HL-60 (cell line): ENCODE results near the gene FAM200B.

Experiments
- CTCF ChIP-seq: IDR thresholded peaks from one replicate; pipeline ENCODE4 v1.5.1; 2011; ENCODE audit warnings: low read length, control low read depth, inconsistent platforms; ENCODE audit not compliant: insufficient read depth
- GABPA ChIP-seq: IDR thresholded peaks from 2 replicates; pipeline ENCODE4 v1.6.1; 2012; ENCODE audit warnings: low read depth
- POLR2AphosphoS5 ChIP-seq: IDR thresholded peaks from 2 replicates; pipeline ENCODE4 v1.6.1; 2012; ENCODE audit warnings: low read depth
- SPI1 ChIP-seq: IDR thresholded peaks from 2 replicates; pipeline ENCODE4 v1.6.1; 2012; ENCODE audit warnings: low read depth, mild to moderate bottlenecking, borderline replicate concordance
- TF ChIP-seq, protein P1 (sequence below): IDR thresholded peaks from 2 replicates; pipeline ENCODE4 v1.6.1; 2012; ENCODE audit warnings: low read depth; ENCODE audit not compliant: insufficient replicate concordance

DNA sequence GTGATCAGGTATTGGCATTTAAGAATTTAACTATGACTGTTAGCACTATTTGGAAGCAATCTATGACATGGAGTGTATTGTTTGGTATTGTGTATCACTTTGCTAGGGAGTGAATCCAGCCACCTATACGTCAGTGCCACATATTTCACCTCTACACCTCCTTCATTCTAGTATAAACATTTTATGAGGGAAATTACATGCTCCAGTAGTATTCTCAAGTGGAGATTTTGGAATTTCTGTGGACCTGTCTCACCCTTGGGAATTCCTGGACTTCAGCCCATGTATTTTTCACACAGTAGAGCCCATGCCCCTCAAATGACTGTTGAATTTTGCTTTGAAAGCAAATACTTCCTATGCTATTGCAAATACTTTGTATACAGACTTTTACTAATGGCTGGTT lies 32.5 kb downstream of the FAM200B start:
- no peak for TF ChIP-seq CTCF
- TF ChIP-seq, protein P1, sequence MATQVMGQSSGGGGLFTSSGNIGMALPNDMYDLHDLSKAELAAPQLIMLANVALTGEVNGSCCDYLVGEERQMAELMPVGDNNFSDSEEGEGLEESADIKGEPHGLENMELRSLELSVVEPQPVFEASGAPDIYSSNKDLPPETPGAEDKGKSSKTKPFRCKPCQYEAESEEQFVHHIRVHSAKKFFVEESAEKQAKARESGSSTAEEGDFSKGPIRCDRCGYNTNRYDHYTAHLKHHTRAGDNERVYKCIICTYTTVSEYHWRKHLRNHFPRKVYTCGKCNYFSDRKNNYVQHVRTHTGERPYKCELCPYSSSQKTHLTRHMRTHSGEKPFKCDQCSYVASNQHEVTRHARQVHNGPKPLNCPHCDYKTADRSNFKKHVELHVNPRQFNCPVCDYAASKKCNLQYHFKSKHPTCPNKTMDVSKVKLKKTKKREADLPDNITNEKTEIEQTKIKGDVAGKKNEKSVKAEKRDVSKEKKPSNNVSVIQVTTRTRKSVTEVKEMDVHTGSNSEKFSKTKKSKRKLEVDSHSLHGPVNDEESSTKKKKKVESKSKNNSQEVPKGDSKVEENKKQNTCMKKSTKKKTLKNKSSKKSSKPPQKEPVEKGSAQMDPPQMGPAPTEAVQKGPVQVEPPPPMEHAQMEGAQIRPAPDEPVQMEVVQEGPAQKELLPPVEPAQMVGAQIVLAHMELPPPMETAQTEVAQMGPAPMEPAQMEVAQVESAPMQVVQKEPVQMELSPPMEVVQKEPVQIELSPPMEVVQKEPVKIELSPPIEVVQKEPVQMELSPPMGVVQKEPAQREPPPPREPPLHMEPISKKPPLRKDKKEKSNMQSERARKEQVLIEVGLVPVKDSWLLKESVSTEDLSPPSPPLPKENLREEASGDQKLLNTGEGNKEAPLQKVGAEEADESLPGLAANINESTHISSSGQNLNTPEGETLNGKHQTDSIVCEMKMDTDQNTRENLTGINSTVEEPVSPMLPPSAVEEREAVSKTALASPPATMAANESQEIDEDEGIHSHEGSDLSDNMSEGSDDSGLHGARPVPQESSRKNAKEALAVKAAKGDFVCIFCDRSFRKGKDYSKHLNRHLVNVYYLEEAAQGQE: no peak
- no peak for TF ChIP-seq POLR2AphosphoS5
- no peak for TF ChIP-seq GABPA
- no peak for TF ChIP-seq SPI1
